PC-9 (cell line): ENCODE results near the gene GGCT.
"Not testable (repeated sequence)": the region's sequence is repeated elsewhere in the genome, so short reads cannot be mapped to it uniquely, and the experiment has no call there.

ENCODE experiments used
- EZH2 ChIP-seq: fragments of 200-600 bp; sonication (generic); IDR thresholded peaks from 2 replicates; pipeline ENCODE4 v1.8.0; 2017; ENCODE audit warnings: antibody characterized with exemption, low read depth
- TF ChIP-seq, protein P1 (sequence below): fragments of 200-600 bp; sonication (generic); conservative IDR thresholded peaks from 2 replicates; pipeline ENCODE4 v1.6.1; 2017; ENCODE audit warnings: mixed run types, antibody characterized with exemption, mild to moderate bottlenecking, moderate library complexity

DNA sequence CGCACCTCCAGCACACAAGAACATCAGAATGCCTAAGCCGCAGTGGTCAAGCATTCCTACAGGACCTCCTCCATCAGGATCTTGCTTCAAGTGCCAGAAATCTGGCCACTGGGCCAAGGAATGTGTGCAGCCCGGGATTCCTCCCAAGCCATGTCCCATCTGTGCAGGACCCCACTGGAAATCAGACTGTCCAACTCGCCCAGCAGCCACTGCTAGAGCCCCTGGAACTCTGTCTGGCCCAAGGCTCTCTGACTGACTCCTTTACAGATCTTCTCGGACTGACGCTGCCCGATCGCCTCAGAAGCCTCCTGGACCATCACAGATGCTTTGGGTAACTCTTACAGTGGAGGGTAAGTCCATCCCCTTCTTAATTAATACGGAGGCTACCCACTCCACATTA lies 23.2 kb downstream of the GGCT start:
- TF ChIP-seq, protein P1, sequence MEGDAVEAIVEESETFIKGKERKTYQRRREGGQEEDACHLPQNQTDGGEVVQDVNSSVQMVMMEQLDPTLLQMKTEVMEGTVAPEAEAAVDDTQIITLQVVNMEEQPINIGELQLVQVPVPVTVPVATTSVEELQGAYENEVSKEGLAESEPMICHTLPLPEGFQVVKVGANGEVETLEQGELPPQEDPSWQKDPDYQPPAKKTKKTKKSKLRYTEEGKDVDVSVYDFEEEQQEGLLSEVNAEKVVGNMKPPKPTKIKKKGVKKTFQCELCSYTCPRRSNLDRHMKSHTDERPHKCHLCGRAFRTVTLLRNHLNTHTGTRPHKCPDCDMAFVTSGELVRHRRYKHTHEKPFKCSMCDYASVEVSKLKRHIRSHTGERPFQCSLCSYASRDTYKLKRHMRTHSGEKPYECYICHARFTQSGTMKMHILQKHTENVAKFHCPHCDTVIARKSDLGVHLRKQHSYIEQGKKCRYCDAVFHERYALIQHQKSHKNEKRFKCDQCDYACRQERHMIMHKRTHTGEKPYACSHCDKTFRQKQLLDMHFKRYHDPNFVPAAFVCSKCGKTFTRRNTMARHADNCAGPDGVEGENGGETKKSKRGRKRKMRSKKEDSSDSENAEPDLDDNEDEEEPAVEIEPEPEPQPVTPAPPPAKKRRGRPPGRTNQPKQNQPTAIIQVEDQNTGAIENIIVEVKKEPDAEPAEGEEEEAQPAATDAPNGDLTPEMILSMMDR: not testable (repeated sequence)
- not testable (repeated sequence) for TF ChIP-seq EZH2
